NCI-H128 (cell line): ENCODE results near the gene CCL25.
"Not testable (repeated sequence)": the region's sequence is repeated elsewhere in the genome, so short reads cannot be mapped to it uniquely, and the experiment has no call there.

ENCODE experiments used
- DNase-seq: peaks from one replicate; lab custom pipeline; 2025; ENCODE audit not compliant: unreplicated experiment; lab: John Stamatoyannopoulos, UW

Gene CCL25

DNA sequence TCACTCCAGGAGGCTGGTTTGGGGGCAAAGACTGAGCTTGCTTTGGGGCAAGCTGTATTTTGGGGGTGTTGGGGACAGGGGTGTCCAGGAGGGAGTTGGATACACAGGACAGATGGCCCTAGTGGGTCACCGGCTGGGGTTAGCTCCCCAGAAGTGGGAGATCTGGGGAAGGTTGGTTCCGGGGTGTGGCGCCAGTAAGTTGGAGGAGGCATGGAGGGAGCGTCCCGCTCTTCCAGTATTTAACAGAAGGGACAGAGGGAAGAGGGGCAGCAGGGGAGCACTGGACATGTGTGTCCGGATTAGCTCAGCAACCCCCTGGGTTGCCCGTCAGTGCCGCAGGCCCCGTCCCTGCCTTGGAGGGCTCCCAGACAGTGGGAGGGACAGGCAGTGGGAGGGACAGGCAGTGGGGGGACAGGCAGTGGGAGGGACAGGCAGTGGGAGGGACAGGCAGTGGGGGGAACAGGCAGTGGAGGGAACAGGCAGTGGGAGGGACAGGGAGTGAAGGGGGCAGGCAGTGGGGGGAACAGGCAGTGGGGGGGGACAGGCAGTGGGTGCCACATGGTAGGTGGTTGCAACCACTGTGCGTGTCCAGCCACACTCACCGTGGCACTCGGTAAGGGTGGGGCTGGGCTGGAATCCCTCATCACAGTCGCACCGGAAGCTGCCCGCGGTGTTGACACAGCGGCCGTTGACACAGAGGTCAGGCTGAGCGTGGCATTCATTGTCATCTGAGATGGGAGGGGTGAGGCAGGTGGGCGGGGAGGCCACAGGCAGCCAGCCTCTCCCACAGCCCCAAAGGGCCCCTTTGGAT lies 33.2 kb downstream of the CCL25 start:
- no peak for DNase-seq

DNA sequence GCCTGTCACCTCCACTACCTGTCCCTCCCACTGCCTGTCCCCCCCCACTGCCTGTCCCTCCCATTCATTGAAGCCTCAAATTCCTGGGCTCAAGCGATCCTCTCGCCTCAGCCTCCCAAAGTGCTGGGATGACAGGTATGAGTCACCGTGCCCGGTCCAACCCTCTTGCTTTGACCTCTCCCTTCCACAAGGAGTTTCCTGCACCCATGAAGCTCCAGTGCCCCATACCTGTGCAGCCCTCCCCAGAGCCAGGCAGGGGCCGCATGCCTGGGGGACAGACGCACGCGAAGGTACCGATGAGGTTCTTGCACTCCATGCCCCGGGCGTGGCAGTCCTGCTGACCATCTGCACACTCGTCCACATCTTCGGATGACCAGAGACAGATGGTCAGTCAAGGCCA lies 34.3 kb downstream of the CCL25 start:
- no peak for DNase-seq

DNA sequence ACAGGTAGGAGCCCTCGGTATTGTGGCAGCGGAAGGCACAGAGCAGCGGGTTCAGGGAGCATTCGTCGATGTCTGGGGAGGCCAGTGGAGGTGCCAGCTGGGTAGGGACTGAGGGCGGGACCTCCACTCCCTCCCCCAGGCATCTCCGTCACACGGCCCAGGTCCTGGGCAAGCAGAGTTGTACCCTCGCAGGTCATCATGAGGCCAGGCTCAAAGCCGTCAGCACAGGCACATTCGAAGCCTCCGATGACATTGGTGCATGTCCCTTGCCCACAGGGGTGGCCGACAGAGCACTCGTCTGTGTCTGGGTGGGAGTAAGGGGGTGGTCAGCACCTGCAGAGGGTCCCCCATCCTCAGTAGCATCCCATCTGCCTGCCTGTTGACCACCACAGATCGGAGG lies 35.3 kb downstream of the CCL25 start:
- no peak for DNase-seq

DNA sequence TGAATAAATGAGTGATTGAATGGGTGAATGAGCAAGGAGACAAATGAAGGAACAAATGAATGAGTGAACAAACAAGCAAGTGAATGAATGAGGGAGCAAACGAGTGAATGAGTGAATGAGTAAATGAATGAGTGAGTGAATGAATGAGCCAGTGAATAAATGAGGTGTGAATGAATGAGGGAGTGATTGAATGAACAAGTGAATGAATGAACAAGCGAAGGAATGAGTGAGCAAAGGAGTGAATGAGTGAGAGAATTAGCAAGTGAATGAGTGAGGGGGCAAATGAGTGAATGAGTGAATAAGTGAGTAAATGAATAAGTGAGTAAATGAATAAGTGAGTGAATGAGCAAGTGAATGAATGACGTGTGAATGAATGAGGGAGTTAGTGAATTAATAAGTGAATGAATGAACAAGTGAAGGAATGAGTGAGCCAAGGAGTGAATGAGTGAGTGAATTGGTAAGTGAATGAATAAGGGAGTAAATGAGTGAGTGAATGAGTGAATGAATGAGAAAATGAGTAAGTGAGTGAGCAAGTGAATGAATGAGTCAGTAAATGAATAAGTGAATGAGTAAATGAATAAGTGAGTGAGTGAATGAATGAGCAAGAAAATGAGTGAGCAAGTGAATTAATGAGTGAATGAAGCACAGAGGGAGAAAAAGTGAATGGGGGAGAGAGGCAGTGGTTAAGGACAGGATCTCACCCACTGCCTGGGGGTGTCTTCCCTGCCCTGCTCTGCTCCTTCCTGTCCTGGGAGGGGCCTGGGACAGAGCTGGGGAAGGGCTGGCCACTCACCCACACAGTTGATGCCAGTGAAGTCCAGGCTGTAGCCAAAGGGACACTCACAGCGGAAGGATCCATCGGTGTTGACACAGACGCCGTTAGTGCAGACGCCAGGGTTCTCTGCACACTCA lies 36.4 kb downstream of the CCL25 start:
- no peak for DNase-seq

DNA sequence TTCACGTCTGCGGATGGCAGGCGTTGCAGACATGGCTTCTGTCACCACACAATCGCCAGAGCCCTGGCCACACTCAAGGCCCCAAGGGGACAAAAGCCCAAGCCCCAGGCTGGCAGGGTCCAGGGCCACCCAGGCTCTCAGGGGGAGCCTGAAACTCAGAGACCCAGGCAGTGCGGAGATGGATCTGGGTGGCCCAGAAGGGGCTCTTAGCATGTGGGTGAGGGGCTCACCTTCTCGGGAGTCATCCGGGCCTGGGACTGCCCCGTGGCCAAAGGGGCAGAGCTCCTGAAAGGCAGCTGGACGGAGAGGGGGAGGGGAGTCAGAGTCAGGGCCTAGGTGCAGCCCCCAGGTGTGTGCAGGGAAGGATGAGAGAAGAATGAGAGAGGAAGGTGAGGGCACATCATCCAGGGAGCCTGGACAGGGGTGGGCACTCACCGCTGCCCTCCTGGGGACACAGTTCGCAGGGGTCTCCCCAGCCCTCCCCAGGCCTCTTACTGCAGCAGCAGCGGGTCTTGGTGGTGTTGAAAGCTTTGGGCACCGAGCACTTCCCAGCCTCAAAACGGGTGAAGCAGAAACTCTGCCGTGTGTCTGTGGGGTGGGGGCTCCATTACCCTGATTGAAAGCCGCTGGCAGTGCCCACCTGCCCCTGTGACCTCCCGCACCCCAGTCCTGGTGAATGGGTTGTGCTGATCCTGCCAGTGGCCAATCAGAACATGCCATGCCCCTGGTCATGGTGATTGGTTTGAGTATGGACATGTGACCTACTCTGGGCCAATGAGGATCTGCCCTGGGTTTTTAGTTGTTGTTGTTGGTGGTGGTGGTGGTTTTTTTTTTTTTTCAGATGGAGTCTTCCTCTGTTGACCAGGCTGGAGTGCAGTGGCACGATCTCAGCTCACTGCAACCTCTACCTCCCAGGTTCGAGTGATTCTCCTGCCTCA lies 37.4 kb downstream of the CCL25 start:
- DNase-seq: no peak

DNA sequence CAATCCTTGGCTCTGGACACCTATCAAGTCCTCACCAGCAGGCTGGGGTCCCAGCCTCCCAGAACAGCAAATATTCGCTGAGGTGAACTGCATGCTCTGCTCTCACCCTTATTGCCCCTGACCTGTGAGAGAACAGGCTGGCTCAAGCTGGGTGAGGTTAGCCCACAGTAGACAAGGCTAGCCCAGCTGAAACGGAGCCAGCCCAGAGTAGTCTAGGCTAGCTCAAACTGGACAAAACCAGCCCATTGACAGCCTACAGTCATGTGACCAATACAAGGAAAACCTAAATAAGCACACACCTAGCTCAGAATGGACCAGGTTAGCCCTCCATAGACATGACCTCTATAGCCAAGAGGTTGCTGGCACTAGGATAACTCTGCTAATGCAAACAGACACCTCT lies 38.4 kb downstream of the CCL25 start:
- no peak for DNase-seq

DNA sequence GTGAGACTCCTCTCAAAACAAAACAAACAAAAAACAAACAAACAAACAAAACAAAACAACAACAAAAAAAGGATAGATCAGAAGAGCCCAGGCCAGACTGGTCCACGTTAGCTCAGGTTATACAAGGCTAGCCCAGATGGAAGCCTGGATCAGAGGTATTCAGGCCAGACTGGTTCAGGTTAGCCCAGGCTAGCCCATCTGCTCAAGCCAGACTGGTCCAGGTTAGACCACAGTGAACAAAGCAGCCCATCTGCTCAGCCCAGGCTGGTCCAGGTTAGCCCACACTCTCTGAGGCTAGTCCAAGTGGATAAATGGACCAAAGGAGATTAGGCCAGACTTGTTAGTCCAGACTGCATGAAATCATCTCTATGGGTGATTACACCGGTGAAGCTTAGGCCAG lies 41.2 kb downstream of the CCL25 start:
- no peak for DNase-seq

DNA sequence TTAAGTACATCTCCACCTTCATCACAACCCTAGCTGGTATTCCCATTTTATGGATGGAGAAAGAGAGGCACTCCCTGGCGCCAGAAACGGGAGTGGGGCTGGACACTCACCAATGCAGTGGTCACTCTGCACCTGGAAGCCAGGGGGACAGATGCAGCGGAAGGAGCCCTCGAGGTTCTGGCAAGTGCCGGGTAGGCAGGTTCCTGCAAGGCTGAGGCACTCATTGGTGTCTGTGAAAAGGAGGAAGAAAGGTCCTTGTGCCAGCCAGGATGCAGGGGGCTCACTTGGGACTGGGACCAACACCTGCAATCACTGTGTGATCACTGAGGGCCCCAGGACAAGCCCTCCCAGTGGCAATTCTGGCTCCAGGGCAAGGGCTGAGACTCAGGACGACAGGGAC lies 41.8 kb downstream of the CCL25 start:
- DNase-seq: no peak

DNA sequence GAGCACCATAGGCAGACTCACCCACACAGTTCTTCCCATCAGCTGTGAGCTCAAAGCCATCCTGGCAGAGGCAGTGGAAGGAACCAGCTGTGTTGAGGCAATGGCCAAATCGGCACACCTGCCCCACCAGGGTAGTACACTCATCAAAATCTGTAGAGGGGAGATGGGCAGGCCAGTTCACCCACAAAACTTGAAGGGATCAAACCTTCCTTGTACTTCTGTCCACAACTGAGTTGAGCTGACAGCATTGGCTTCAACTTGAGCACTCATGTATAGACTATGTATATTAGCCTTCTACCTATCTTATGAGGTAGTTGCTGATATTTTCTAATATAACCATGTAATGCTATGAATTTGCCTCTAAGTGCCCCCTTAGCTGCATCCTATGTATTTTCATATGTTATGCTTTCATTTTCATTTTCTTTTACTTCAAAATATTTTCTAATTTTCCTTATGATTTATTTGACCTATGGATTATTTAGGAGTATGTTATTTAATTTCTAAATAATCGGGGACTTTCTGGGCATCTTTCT lies 42.9 kb downstream of the CCL25 start:
- no peak for DNase-seq

DNA sequence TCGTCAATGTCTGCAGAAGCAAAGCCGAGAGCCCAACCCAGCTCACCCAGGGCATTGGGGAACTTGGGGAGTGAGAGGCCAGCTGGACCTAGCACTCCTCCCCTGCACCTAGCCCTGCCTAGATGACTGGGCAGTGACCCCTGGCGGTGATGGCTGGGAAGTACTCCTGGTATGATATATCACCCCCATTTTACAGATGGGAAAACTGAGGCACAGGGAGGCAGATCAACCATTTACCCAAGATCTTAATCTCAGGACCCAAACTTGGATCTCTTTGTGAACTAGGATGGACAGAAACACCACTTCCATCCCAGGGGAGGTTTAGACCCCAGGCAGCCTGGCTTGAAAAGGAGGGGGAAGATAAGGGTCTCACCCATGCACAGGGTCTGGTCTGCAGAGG lies 43.5 kb downstream of the CCL25 start:
- DNase-seq: no peak

DNA sequence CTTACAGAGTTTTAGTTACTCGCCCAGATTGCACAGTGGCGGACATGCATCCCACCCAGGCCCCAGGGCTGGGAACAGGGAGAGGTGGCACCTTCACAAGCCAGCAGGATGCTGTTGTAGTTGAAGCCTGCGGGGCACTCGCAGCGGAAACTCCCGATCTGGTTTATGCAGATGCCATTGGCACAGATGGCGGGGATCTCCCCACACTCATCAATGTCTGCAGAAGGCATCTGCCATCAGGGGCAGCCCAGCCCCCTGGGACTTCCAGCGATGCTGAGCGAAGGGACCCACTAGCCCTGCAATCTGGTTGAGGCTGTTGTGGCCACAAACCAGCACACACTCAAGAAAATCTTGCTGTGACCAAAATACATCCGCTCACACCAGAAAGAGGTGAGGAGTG lies 44.6 kb downstream of the CCL25 start:
- no peak for DNase-seq

DNA sequence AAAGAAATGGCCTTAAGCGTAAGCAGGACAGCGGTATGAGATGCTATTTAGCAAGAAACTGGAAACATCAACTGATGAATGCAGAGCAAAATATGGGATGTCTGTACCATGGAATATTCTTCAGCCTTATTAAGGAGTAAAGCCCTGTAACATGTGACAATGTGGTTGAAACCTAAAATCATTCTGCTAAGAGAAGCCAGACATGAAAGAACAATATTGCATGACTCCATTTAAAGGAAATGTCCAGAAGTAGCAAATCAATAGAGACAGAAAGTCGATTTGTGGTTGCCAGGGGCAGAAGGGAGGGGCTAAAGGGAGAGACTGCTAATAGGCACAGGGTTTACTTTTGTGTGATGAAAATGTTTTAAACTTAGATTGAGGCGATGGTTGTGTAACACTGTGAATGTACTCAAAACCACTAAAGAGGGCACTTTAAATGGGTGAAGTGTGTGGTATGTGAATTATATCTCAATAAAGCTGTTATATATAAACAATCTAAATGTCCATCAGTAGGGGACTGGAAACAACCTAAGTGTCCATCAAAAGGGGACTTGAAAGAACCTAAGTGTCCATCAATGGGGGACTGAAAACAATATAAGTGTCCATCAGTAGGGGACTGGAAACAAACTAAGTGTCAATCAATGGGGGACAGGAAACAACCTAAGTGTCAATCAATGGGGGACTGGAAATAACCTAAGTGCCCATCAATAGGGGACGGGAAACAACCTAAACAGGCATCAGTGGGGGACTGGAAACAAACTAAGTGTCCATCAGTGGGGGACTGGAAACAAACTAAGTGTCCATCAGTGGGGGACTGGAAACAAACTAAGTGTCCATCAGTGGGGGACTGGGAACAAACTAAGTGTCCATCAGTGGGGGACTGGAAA lies 45.4 kb downstream of the CCL25 start:
- DNase-seq: no peak

DNA sequence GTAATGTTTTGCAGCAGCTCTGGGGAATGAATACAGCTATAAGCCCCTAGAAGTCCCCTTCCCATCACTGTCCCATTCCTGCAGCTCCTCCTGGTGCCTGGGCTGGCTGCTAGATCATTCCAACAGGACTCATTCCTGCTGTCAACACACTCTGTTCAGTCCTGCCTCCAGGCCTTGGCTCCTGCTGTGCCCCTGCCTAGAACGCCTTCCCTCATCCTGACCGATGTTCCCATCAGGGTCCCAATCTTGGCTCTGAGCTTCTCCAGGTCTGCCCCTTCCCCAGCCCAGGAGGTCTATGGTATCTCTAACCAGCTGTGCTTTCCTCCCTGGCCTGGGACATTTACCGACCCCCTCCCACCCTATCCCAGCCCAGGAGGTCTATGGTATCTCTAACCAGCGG lies 48.8 kb downstream of the CCL25 start:
- no peak for DNase-seq

DNA sequence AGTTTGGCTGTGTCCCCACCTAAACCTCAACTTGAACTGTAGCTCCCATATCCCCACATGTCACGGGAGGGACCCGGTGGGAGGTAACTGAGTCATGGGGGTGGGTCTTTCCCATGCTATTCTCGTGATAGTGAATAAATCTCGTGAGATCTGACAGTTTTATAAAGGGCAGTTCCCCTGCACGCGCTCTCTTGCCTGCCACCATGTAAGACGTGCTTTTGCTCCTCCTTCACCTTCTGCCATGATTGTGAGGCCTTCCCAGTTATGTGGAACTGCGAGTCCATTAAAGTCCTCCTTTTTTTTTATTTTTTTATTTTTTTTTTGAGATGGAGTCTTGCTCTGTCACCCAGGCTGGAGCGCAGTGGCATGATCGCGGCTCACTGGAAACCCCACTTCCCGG lies 49.4 kb downstream of the CCL25 start:
- not testable (repeated sequence) for DNase-seq

DNA sequence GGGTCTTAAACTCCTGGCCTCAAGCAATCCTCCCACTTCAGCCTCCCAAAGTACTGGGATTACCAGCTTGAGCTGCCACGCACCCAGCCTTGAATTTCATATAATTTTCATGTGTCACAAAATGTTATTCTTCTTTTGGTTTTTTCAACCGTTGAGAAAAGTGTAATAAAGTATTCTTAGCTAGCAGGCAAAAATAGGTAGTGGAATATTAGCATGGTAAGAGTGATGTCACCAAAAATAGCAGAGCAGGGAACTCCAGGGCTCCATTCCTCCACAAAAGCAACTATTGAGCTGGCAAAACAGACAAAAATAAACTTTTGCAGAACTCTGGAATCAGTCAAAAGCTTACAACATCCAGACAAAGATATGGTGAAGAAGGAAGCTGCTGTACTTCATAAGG lies 52.9 kb downstream of the CCL25 start:
- no peak for DNase-seq

DNA sequence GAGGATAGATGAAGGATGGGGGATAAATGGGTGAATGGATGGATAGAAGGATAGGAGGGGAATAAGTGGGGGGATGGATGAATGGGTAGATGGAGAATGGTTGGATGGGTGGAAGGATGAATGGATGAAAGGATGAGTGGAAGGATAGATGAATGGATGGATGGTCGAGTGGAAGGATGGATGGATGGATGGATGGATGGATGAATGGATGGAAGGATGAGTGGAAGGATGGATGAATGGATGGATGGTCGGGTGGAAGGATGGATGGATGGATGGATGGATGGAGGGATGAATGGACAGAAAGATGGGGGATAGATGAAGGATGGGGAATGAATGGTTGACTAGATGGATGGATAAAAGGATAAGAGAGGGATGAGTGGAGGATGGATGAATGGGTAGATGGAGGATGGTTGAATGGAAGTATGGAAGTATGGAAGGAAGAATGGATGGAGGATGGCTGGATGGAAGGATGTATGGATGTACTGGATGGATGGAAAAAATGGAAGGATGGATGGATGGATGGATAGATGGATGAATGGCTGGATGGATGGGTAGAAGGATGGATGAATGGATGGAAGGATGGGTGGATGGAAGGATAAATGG lies 54.8 kb downstream of the CCL25 start:
- DNase-seq: no peak

DNA sequence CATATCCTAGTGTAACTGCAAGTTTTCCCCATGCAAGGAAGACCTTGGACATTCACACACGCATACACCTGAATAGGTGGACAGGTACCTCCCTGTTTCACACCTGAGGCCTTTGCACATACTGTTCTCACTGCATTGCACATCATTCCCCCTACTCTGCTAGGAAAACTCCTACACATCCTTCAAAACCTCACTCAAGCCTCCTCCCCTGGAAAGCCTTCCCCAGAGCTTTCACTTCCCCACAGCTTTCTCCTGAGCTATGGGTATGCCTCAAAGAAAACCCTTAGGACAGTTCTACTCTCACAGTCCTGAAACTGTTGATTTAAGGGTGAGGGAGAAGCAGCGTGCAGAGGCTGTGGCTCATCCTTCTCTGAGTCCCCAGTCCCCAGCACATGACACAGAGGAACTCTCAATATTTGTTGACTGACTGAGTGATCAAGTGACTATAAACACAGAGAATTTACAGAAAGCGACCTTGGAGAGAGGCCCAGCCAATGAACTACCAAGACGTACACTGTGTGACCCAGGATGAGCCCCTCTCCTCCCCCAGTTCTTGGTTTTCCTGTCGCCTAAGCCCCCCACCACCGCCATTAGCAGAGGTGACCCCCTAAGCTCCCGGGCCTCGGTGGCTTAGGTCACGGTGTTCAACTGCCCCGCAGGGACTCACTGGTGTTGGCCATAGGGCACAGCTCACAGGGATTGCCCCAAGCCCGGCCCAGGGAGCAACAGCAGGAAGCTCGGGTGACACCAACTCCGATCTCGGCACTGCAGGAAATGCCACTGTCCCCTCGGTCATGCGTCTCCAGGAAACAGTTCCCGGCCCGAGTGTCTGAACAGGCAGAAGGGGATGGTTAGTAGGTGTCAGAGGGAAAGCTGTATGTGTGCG lies 56.2 kb downstream of the CCL25 start:
- no peak for DNase-seq

DNA sequence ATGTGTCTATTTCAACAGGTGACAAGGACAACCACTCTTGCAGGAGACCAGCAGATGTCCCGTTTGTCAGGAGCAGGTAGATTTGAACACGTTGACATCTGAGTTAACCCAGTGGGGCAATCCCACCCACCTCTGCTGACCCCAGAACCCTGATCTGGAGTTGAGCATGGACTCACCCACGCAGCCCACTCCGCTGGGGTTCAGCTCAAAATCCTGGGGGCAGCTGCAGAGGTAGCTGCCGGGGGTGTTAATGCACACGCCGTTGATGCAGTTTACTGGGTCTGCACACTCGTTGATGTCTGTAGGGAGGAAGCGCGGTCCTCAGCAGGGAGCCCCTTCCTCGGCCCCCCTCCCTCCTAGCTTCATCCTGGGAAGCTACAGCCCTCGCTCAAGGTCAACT lies 56.9 kb downstream of the CCL25 start:
- no peak for DNase-seq
